Activated T-helper 17 cell treated with anti-CD3 and anti-CD28 coated beads, Interleukin-2, amount 50 U/mL, for 72 hours (primary cell): ENCODE data around the gene DEGS1. TPM values are rescaled to one million over a fixed set of nuclear protein-coding genes. Genes with fewer than 3 reads are reported as not detected.
"Not testable (repeated sequence)": the region's sequence is repeated elsewhere in the genome, so short reads cannot be mapped to it uniquely, and the experiment has no call there.

ENCODE experiments used
- ATAC-seq: fragments of 150-1000 bp; cut with Tn5 transposase; replicated peaks from 2 replicates; pipeline ENCODE4 v1.10.0; 2021; ENCODE audit warnings: mild to moderate bottlenecking, moderate library complexity
- H3K27ac Mint-ChIP-seq: one replicate; pipeline ENCODE4 v1.8.0; 2022; ENCODE audit warnings: mixed read lengths
- H3K27me3 Mint-ChIP-seq: one replicate; pipeline ENCODE4 v1.8.0; 2022; ENCODE audit warnings: mixed read lengths
- H3K36me3 Mint-ChIP-seq: one replicate; pipeline ENCODE4 v1.8.0; 2022; ENCODE audit warnings: low read depth, mild to moderate bottlenecking, mixed read lengths
- H3K4me1 Mint-ChIP-seq: one replicate; pipeline ENCODE4 v1.8.0; 2022; ENCODE audit warnings: mixed read lengths
- H3K4me3 Mint-ChIP-seq: one replicate; pipeline ENCODE4 v1.8.0; 2022; ENCODE audit warnings: mild to moderate bottlenecking, mixed read lengths
- H3K9me3 Mint-ChIP-seq: one replicate; pipeline ENCODE4 v1.8.0; 2022; ENCODE audit warnings: mixed read lengths
- total RNA-seq, 2 donors: library from RNA; stranded (reverse); gene quantifications; one replicate each; pipeline ENCODE4 v1.2.3, GENCODE V29; 2022

Gene DEGS1
- total RNA-seq, 2 donors from 2014 or later, result 37.7 to 72.3 TPM

DNA sequence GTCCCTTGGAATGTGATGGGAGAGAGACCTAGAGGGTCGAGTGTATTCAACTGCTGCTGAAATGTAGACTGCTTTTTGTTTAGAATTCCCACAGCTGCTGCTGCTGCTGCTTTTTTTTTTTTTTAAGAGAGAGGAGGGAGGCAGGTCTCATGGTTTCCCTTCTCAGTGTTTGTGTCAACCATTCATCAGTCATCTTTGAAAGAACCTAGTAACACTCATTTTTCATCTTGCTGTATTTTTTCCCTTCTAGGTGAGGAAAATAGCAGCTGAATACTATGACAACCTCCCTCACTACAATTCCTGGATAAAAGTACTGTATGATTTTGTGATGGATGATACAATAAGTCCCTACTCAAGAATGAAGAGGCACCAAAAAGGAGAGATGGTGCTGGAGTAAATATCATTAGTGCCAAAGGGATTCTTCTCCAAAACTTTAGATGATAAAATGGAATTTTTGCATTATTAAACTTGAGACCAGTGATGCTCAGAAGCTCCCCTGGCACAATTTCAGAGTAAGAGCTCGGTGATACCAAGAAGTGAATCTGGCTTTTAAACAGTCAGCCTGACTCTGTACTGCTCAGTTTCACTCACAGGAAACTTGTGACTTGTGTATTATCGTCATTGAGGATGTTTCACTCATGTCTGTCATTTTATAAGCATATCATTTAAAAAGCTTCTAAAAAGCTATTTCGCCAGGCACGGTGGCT is 9.2 kb downstream of the DEGS1 start:
- peak; percentile 84 for ATAC-seq
- Mint-ChIP-seq H3K36me3 (peaks cover 68% of the 10 kb centered on the region), H3K9me3 (no peaks in the 10 kb centered on the region), H3K27me3 (no peaks in the 10 kb centered on the region), H3K4me1 (peaks cover 17% of the 10 kb centered on the region), H3K4me3 (peak overlapping the region; percentile 61), H3K27ac (peak overlapping the region; percentile 97)

DNA sequence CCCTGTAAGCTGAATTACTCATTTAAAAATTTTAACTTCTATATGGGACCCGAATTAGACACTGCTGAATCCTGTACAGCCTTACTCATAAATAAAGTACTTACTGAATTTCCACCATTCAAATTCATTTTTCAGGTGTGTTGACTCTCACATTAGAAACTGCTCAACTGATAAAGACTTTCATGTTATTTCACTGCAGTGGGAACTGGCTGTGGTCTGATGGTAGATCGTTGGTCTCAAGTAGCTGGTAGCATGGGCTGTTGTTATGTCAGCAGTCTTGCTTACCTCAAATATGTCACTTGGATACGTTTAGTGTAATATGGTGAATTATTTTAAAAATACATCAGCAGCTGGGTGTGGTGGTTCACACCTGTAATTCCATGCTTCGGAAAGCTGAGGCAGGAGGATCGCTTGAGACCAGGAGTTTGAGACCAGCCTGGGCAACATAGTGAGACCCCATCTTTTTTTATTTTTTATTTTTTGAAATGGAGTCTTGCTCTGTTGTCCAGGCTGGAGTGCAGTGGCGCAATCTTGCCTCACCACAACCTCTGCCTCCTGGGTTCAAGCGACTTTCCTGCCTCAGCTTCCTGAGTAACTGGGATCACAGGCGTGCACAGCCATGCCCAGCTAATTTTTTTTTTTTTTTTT is 10.4 kb downstream of the DEGS1 start:
- Mint-ChIP-seq H3K36me3 (peaks cover 61% of the 10 kb centered on the region), H3K4me3 (no peak overlapping the region), H3K9me3 (no peaks in the 10 kb centered on the region), H3K27ac (peak overlapping the region; percentile 97), H3K27me3 (no peaks in the 10 kb centered on the region), H3K4me1 (peaks cover 14% of the 10 kb centered on the region)
- ATAC-seq, result peak; percentile 59

DNA sequence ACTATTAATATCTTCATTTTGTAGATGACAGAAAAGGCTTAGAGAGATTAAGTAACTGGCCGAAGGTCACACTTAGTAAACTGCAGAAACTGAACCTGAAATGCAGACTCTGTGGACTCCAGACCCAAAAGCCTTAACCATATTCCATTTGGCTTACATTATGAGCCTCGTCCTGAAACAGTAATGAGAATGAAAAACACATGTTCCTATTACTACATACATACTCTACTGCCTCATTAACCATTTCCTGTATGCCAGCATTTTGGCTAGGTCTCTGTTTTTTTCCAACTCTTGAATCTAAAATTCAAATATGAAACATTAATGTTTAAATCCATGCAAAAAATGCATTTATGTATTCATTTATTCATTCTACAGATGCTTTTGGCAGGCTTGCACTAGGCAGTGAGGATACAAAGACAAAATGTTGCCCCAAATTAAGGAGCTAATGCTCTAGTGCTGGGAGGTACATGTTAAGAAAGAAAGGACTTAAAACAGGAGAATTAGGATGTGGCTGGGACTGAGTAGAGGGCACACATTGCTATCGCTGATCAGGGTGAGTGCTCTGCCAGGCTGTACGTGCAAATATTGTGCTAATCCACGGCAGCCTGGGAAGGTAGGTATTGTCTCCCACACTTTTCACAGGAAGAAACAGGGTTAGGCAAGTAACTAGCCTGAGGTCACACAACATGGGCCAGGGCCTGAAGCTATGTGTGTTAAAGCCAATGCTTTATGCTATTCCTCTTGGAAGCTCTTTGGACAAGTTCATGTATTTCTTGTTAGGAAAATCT is 14.0 kb downstream of the DEGS1 start:
- H3K4me3 Mint-ChIP-seq, result no peak overlapping the region
- H3K9me3 Mint-ChIP-seq, result no peaks in the 10 kb centered on the region
- no peak for ATAC-seq
- H3K27ac Mint-ChIP-seq, result peak overlapping the region; percentile 14
- H3K27me3 Mint-ChIP-seq, result no peaks in the 10 kb centered on the region
- H3K4me1 Mint-ChIP-seq, result peaks cover 9% of the 10 kb centered on the region
- peaks cover 32% of the 10 kb centered on the region for H3K36me3 Mint-ChIP-seq

DNA sequence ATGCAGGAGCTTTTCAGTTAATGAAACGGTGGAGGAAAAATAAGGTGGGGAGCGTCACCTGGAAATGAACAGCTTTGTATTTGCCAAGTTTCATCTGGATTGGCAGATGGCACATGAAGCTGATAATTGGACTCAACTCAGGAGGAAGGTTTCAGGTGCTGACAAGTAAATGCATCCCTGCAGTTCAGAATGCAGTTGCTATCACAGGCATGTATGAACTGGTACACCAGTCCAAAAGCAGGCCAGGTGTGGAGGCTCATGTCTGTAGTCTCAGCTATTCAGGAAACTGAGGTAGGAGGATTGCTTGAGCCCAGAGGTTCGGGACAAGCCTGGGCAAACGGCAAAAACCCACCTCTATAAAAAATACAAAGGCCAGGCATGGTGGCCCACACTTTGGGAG is 15.5 kb downstream of the DEGS1 start:
- Mint-ChIP-seq H3K9me3 (no peaks in the 10 kb centered on the region), H3K27me3 (no peaks in the 10 kb centered on the region), H3K27ac (peak overlapping the region; percentile 4), H3K4me3 (no peak overlapping the region), H3K36me3 (peaks cover 17% of the 10 kb centered on the region), H3K4me1 (peaks cover 9% of the 10 kb centered on the region)
- ATAC-seq, result no peak

DNA sequence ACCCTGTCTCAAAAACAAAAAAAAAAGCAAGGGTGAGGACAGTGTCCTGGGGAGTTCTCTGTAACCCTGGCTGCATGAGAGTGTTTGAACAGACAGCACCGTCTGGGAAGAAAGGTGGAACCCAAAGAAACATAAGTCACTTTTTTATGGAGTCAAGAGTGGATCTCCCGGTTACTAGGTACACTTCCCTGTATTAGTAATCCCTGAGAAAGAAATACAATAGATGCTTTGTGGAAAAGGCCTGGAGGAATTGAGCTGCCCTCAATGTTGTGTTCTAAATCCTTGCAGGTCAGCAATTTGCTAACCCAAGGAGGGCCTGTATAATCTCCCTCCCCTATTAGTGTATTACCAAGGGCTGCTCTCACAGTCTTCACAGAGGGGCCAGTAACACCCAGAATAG is 16.6 kb downstream of the DEGS1 start:
- Mint-ChIP-seq H3K4me3 (no peak overlapping the region), H3K9me3 (no peaks in the 10 kb centered on the region), H3K36me3 (peaks cover 6% of the 10 kb centered on the region), H3K27ac (no peak overlapping the region), H3K4me1 (peaks cover 5% of the 10 kb centered on the region), H3K27me3 (no peaks in the 10 kb centered on the region)
- no peak for ATAC-seq

DNA sequence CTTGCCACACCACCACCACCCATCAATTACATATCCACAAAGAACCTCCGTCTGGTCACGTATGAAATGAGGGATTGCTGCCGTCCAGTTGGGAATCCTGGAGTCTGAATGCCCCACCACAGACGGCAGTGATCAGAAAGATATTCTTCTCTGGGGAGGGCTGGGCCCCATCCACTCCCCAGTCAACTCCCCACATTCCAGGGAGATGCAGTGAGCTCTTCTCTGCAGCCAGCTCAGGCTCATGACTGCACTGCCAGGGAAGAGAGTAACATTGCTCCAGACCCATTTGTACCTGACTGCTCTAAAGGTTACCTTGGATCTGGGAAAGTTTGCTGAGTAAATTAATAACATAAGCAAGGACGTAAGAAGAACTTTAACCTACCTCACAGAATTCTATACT is 18.3 kb downstream of the DEGS1 start:
- Mint-ChIP-seq H3K27ac (no peak overlapping the region), H3K27me3 (no peaks in the 10 kb centered on the region), H3K9me3 (no peaks in the 10 kb centered on the region), H3K4me1 (peaks cover 10% of the 10 kb centered on the region), H3K36me3 (no peaks in the 10 kb centered on the region), H3K4me3 (no peak overlapping the region)
- no peak for ATAC-seq

DNA sequence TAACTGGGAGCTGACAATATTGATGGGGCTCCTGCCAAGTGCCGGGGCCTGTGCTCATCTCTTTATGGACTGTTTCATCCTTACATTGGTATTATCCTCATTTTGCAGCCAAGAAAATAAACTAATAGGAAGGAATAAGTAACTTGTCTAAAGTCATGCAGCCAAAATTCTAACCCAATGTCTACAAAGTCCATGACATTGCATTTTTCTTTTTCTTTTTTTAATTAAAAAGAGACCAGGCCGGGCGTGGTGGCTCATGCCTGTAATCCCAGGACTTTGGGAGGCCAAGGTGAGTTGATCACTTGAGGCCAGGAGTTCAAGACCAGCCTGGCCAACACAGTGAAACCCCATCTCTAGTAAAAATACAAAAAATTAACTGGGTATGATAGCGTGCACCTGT is 18.8 kb downstream of the DEGS1 start:
- H3K27me3 Mint-ChIP-seq, result no peaks in the 10 kb centered on the region
- ATAC-seq, result no peak
- peaks cover 9% of the 10 kb centered on the region for H3K4me1 Mint-ChIP-seq
- H3K4me3 Mint-ChIP-seq, result no peak overlapping the region
- no peak overlapping the region for H3K27ac Mint-ChIP-seq
- no peaks in the 10 kb centered on the region for H3K36me3 Mint-ChIP-seq
- H3K9me3 Mint-ChIP-seq, result no peaks in the 10 kb centered on the region

DNA sequence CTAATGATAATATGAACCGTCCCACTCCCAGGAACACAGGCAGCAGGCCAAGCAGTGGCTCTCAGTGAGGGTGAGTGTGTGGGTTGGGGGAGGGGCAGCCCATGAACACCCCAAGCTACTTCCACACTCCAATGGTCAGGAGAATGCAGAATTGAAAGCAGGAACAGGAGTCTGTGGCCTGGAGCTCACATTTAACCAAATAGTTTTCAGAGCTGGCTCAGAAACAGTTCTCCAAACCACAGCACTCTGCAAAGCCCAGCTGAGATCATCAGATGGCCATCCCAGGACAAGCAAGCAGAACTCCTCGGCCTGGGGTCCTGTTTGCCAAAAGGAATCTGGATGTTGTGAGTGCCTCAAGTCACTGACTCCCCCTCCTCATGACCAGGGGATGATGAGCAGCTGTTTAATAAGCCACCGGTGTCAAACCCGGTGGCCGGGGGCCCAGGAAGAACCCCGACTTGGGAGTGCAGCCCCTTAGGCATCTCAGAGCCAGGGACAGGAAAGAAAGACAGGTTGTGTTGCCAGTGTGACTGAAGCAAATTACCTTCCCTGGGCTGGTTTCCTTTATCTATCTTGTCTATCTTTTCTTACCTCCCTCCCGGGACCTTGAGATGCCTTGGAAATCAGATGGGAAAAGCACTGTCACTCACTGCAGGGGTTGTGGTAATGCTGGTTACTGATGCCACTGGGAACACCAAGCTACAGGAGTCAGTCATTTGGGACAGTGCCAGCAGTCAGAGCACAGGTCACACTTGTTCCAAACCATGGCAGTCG is 20.4 kb downstream of the DEGS1 start:
- Mint-ChIP-seq H3K27ac (no peak overlapping the region), H3K9me3 (no peaks in the 10 kb centered on the region), H3K27me3 (no peaks in the 10 kb centered on the region), H3K36me3 (no peaks in the 10 kb centered on the region), H3K4me1 (peaks cover 5% of the 10 kb centered on the region), H3K4me3 (no peak overlapping the region)
- ATAC-seq, result no peak

DNA sequence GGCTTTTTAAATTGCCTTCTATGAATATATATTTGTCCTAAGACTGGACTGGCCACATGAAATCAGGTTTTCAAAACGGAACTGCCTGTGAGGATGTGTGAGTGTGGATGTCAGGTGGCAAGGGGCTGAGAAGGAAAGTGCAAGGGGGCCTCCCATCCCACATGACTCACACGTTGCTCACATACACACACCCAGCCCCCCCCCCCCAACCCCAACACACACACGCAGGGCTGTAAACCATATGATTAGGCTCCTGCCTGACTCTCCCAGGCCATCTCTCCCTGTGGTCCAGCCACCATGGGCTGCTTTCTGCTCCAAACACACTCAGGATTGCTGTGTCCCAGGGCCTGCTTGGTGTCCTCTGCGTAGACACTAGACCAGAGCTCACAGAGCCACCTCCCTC is 22.4 kb downstream of the DEGS1 start:
- Mint-ChIP-seq H3K36me3 (no peaks in the 10 kb centered on the region), H3K9me3 (no peaks in the 10 kb centered on the region), H3K4me1 (peaks cover 5% of the 10 kb centered on the region), H3K27me3 (no peaks in the 10 kb centered on the region), H3K27ac (peak overlapping the region; percentile 64), H3K4me3 (peak overlapping the region; percentile 72)
- peak; percentile 90 for ATAC-seq

DNA sequence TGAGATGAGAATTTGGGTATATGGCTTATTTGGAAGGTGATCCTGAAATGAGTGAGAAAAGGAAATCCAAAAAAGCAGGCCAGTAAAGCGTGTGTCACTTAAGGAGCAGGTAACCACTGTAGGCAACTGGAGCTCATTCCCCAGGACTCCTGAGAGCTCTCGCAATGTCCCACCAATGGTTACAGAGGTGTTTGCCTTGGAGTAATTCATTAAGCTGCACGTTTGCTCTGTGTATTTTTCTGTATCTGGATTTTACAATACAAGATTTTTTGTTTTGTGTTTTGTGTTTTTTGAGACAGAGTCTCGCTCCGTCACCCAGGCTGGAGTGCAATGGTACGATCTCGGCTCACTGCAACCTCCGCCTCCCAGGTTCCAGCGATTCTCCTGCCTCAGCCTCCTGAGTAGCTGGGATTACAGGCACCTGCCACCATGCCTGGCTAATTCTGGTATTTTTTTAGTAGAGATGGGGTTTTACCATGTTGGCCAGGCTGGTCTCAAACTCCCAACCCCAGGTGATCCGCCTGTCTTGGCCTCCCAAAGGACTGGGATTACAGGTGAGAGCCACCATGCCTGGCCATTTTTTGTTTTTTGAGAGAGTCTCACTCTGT is 23.0 kb downstream of the DEGS1 start:
- not testable (repeated sequence) for H3K4me1 Mint-ChIP-seq, H3K27me3 Mint-ChIP-seq, ATAC-seq, H3K9me3 Mint-ChIP-seq, H3K36me3 Mint-ChIP-seq
- H3K4me3 Mint-ChIP-seq, result peak overlapping the region; percentile 72
- peak overlapping the region; percentile 64 for H3K27ac Mint-ChIP-seq

DNA sequence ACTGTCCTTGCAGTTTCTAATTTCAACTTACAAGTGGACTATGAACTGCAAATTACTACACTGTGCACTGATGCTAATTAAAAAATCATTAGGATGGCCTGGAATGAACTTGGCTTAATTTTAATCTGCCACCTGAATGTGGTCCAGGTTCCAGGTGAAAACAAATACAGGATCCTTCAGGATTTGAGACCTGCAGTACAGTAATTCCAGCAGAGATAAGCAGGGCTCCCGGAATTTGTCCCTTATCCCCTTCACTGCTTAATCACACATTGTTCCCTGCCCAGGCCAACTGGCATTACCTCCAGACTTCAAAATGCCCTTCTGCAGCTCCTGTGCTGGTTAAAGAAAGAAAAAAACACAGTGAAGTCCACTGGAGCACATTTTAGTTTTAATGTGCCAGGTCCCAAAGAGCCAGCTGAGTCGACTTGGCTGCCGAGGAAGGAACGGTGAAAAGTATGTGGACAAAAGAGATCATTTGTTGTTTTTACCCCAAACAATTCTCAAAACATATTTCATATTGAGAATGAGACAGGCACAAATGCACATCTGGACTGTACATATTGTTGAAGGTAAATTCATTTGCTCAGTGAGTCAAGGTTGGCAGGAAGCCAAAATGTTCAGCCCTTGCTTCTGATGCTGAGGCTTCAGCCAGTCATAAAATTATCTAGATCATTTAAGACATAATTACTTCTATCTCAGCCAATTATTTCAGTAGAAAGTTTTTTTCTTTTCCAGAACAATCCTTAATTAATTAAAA is 28.3 kb downstream of the DEGS1 start:
- Mint-ChIP-seq H3K27ac (no peak overlapping the region), H3K27me3 (no peaks in the 10 kb centered on the region), H3K4me3 (no peak overlapping the region), H3K36me3 (no peaks in the 10 kb centered on the region), H3K9me3 (no peaks in the 10 kb centered on the region), H3K4me1 (no peaks in the 10 kb centered on the region)
- no peak for ATAC-seq

DNA sequence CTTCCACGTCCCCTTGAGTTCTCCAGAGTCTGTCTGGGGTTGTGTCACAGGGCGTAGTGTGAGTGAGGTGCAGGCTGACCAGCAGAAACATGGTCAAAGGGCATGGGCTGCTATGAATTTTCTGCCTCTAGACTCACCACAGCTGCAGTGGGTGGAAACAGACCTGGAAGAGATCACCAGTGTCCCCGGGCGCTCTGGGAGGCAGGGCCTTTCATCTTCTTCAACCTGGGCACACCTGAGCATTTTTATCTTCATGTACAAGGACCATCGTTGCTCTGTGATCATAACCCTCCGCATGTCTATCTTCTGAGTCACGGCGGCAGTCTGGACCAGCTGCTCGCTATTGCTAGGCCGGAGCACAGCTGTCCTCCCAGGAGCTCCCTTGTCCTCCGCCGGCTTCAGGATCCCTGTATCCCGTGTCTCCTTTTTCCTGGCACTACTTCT is 29.6 kb downstream of the DEGS1 start:
- ATAC-seq, result no peak
- H3K4me3 Mint-ChIP-seq, result no peak overlapping the region
- H3K27me3 Mint-ChIP-seq, result no peaks in the 10 kb centered on the region
- no peaks in the 10 kb centered on the region for H3K9me3 Mint-ChIP-seq
- H3K4me1 Mint-ChIP-seq, result no peaks in the 10 kb centered on the region
- no peaks in the 10 kb centered on the region for H3K36me3 Mint-ChIP-seq
- H3K27ac Mint-ChIP-seq, result no peak overlapping the region

DNA sequence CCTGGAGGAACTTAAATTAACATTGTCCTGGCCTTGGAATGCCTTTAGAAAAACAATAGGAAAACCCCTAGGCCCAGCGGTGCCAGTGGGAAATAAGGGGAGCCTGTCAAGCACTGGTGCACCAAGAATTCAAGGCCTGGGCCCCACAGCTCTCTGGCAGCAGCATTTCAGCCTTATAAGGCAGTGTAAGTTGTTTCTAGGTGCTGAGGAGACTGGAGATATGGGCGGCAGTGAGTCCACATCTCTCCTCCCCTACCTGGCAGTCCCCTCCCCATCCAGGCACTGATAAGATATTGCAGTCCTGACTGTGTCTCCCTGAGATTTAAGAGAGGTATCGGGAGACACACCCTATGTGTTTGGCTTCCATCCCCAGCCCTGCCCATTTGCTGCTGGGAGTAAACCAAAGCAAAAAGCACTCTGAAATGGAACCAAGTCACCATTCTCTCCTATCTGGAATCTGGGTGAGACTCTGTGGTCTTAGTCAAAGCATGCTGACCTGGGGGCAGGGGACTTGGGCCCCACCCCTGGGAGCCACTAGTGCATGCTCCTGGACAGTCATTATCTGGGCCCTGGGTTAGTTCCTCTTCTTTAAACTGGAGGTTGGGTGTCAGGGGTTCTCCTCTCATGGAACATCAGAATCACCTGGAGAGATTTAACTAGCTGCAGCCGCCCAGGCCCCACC is 30.5 kb downstream of the DEGS1 start:
- H3K36me3 Mint-ChIP-seq, result no peaks in the 10 kb centered on the region
- ATAC-seq, result peak; percentile 24
- no peak overlapping the region for H3K4me3 Mint-ChIP-seq

More for the DNA sequence above, 30.5 kb downstream of the DEGS1 start:
- no peaks in the 10 kb centered on the region for H3K9me3 Mint-ChIP-seq
- H3K4me1 Mint-ChIP-seq, result no peaks in the 10 kb centered on the region
- H3K27ac Mint-ChIP-seq, result no peak overlapping the region
- H3K27me3 Mint-ChIP-seq, result no peaks in the 10 kb centered on the region
